HTR-8/SVneo (cell line): ENCODE data around the gene CST7.

Experiments used
- DNase-seq: peaks from one replicate; pipeline ENCODE4 v3.0.0; 2011; ENCODE audit warnings: low spot score, mixed read lengths; ENCODE audit not compliant: insufficient read length
- FAIRE-seq: peaks from 2 replicates; lab custom pipeline; 2011; peaks lifted over from hg19 to GRCh38; lab: Jason Lieb, UNC

CST7 gene

DNA sequence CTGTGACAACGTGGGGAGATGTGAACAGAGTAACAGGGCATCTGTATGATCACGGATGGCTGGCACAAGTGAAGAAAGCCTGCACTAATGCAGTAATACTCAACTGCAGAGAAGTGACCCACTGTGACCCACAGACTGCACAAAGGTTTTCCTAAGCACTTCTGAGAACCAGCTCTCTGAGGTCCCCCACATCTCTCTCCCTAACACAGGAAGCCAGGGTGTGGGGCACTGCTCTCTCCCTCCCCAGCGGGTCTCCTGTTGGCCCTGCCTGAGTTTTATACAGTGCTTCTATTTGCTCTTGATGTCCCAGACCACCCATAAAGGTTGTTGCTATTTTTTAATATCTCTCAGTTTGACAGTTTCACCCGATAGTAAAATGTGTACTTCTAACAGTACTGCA lies 32.2 kb downstream of the CST7 start:
- FAIRE-seq (no peak), DNase-seq (no peak)

- DNase-seq (no peak), FAIRE-seq (no peak)
Observed at GRCh38 chr20:24981790-24982189, 32.7 kb downstream of the CST7 start.

GRCh38 chr20:24983896-24984295 lies 34.8 kb downstream of the CST7 start:
- FAIRE-seq (no peak), DNase-seq (no peak)

DNA sequence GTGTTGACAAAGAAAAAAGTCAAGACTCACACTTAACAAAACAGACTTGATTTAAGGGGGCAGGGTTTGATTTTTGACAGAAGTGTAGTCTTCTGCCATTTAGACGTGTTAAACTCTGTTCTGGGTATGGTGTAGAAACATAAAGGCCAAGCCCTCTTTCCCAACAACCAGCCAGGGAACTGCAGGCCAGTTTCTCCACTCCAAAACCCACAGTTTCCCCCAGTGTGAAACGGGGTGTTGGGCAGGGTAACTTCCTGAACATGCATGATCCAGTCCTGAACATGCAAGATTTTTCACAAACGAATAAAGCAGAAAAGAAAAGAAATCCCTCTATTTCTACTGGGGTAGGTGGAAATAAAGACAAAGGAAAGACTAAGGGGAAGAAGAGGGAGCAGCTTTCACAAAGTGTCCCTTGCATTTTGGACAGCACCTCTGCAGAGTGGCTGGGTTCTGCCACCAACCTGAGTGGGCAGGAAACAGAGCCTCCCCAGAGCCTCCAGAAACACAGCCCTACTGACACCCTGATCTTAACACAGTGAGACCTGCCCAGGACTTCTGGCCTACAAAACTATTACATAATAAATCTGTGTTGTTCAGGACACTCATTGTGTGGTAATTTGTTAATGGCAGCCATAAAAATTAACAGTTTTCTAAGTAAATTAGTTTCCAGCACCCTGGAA lies 36.0 kb downstream of the CST7 start:
- DNase-seq (no peak), FAIRE-seq (no peak)

DNA sequence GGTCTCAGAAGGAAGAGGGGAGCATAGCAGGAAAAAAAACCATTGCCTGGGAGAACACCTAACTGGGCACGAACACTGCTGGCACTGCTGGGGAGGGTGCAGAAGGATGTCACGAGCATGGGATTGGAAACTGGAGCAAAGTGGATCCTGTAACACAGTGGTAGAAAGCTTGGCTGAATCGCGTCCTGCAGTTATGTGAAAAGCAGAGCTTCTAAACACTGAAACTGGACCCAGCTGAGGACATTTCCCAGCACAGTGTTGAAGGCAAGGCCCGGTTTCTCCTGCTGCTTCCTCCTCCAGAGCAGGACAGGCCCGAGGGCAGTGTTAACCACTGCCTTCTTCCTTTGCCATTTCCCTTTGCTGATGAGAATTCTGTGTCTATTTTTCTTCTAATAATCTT lies 36.7 kb downstream of the CST7 start:
- FAIRE-seq, result no peak
- no peak for DNase-seq

- FAIRE-seq, result no peak
- DNase-seq, result no peak
Observed at GRCh38 chr20:24986436-24987015, 37.5 kb downstream of the CST7 start.

DNA sequence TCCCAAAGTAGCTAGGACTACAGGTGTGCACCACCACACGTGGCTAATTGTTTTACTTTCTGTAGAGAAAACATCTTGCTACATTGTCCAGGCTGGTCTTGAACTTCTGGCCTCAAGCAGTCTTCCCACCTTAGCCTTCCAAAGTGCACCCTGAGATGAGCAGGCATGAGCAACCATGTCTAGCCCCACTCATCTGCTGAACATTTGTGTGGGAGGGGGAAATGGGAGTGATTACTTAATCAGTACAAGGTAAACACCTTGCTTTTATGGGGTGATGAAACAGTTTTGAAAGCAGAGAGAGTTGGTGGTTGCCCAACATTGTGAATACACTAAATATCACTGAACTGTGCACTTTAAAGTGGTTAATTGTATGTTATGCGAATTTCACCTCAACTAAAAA lies 38.2 kb downstream of the CST7 start:
- no peak for DNase-seq
- no peak for FAIRE-seq

DNA sequence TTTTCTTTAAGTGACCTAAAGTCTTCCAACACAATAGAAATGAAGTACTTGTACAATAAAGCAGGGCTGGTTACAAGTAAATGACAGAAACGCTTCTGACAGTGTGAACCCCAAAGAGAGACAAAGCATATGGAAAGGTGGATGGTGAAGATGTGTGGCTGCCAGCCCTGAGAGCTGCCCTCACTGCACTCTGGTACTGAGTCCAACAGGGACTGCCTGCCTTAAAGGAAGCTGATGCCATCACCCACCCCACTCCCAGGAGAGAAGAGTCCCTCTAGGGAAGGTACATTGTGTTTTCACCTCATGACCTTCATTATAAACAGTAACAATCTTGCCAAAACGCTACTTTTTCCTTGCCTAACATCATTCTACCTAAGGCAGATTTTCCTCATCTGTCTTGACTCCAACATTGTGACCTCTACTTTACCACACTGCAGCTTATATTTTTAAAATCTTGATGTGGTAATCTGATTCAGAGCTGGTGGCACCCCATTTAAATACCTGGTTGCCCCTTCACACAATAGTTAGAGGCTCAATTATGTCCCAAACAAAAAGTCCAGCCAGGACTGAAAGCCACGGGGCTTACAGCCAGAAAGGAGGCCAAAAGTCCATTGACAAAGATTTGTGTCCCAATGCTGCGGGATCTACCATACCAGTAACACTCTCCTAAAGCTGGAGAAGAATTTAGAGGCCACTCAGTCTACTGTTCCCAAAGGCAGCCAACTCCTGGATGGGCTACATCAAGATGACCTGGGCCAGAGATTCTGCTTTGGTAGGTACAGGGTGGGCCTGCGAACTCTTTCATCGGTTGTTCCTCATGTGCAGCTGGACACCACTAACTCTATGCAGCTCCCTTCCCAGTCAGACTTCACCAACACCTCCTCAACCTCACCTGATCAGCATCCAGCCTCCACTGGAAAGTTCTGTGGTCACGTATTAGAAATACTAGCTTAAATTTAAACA lies 39.1 kb downstream of the CST7 start:
- FAIRE-seq (no peak), DNase-seq (no peak)

DNA sequence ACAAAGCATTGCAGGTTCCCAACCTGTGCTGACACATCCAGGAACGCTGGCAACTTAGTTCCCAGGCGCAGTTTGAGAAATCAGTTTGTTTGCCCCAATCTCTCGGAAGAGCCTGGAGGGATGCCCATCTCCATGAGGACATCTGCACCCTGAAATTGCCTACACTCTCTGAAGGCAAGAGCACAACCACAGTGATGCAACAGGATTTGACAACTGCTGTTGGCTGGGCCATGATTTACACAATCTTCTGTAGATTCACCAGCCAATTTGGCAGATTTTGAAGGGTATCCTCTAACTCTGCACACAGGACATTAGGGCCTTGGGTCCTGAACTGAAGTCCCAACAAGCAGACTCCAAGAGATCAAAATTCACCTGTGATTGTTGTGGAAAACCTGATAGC lies 40.1 kb downstream of the CST7 start:
- DNase-seq, result no peak
- FAIRE-seq, result no peak

DNA sequence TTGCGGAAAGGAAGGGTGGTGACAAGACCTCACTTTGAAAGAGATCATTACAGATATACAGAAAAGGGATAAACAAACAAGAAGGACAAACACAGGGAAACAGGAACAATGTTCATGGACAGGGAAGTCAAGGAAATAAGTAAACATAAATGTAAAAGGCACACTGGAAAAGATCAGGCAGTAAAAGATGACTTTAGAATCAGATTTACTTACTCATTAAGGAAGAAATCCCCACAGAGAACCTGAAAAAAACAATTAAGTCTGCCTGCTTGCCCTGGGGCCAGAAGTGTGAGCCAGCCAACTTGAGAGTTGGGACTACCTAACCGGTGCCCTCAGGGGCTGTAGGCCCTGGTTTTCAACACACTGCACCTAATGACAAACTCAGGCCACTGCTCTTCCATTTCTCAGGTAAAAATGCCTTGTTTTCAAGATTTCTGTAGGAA lies 41.8 kb downstream of the CST7 start:
- FAIRE-seq (no peak), DNase-seq (no peak)

DNA sequence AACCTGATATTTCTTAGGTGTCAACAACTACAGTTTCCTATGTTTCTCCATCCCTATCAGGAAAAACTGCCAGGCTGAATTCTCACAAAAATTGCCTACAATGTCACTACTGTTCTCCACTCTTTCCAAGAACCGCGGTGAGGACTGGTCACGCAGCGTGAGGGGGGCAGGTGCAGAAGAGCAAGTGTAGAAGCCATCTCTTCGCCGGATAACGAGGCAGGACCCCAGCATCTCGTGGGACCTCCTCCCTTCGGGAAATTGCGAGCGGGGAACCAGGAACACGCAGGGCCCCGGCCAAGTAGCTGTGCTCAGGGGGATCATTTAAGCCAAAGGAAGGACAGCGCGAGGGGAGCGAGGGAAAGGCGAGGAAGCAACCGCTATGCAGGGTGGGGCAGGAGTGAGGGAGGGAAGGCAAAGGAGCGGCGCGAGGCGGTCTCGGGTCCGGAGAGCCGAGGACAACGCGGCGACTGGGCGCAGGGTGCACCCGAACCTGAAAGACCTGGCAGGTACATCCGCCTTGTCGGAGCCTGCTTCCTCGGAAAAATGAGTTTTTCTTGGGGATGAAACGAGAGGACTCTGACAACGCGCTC lies 42.9 kb downstream of the CST7 start:
- FAIRE-seq, result no peak
- peak; percentile 17 for DNase-seq

- peak; percentile 94 for DNase-seq
- peak; percentile 90 for FAIRE-seq
Observed at GRCh38 chr20:24992487-24993205, 43.6 kb downstream of the CST7 start, which contains the start of gene APMAP. TSS of gene APMAP (minus strand) at chr20:24992751. CDS start at chr20:24992688, 63 bp downstream.

DNA sequence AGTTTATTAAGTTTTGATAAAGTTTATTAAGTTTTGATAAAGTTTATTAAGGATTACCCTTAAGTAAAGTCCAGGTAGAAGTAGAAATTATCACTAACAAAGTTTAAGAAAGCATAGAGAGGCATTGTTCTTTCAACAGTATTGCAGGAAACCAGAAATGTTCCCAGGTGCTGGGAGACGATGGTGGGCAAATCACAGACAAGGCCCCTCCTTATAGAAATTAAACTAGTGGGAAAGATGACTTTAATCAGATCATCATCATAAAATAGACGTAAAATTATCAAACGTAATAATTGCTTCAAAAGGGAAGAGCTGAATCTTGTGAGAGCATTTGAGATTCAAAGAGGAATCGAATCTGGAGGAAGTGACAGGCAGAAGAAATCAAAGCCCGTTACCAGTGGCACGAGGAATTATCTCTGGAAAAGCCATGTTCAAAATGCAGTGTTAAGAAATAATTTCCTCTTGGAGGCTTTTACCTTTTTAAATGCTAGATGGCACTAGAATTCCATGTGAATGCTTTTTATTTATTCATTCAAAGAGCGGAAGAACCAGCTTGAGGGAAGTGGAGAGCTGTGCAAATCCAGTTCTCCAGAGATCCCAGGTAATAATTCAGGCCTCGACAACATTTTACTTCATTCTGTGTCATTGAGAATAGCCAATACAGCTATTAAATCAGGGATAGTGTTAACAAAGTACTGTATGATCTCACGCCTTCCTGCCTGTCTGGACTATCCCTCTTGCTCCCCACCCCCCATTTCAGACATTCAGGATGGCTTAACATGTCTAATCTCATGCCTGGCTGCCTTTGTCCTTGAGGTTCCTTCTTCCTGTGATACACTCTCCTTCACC lies 44.5 kb downstream of the CST7 start:
- DNase-seq, result peak; percentile 22
- no peak for FAIRE-seq

- FAIRE-seq, result no peak
- DNase-seq, result no peak
Observed at GRCh38 chr20:24994186-24994465, 45.1 kb downstream of the CST7 start.

DNA sequence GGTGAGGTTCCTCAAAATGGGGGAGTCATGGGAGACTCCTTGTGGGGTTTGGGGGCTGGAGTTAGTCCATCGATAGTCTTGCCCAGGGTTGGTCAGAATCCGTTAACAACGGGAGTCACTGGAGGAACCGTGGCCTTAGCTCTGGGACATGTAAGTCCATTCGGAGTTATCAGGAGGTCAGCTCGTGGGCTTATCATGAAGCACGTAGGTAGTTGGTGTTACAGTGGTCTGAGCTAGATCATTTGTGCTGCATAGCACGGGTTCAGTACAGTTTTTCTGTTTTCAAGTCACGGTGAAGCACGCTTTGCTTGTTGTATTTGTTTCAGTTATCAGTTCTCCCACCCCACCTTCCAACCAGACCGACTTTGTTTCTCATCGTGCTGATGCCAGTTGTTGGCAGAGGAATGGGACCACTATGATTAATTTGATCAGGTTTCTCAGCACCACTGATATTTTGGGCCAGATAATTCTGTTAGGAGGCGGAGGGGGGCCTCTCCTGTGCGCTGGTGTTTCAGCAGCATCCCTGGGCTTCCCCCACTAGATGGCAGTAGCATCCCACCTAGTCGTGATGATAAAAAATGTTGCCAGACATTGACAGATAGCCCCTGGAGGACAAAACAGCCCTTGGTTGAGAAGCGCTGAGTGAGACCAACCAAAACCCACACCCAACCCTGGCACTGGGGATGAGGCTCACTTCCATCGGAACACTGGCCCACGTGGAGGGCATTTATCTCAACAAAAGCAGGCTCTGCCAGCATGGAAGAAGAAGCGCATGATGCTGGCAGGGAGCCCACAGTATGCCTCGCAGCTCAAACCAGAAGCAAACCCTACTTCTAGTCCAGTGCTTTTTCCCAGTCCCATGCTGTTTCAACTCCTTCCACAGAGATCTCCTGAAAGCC lies 45.6 kb downstream of the CST7 start:
- peak; percentile 66 for DNase-seq
- FAIRE-seq, result peak; percentile 4

- FAIRE-seq, result no peak
Observed at GRCh38 chr20:24995741-24996448, 46.8 kb downstream of the CST7 start.

GRCh38 chr20:24996449-24997377 lies 47.6 kb downstream of the CST7 start:
- DNase-seq (no peak), FAIRE-seq (no peak)

More at GRCh38 chr20:24995741-24996448, 46.8 kb downstream of the CST7 start:
- DNase-seq, result no peak
